ENCODE data around the gene CLEC16A.

- TF ChIP-seq POLR2AphosphoS5 (IDR thresholded peaks at IDR 0.05; ENCODE audit: low read depth, low read length) (no peak), POLR2A (IDR thresholded peaks at IDR 0.05; ENCODE audit: low read depth, low read length) (no peak), TAF1 (IDR thresholded peaks at IDR 0.05; ENCODE audit: low read depth, low read length) (no peak)
Measured at GRCh38 chr16:10923146-10923649, 21.2 kb upstream of the CLEC16A start.

All from GM12891 (cell line).